ENCODE data around the gene ANKS1B.

ANKS1B gene

DNA sequence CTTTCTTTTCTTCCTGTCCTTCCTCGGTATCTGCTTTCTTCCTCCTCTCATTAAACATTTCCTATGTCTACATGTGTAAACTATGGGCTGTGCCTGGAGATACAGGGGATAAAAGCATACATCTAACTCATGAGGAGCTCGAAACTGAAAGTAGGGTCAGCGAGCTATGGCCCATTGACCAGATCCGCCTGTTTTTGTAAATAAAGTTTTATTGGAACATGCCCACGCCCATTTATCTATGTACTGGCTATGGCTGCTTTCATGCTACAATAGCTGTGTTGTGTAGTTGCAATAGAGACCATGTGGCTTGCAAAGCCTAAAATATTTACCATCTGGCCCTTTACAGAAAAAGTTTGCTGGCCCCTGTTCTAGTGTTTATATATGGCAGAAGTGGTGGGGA, 838.0 kb downstream of the ANKS1B start:
- no peak for ATAC-seq
- TF ChIP-seq RARB (CRISPR knock-in tag; IDR thresholded peaks at IDR 0.05) (no peak), ZFP30 (CRISPR knock-in tag; IDR thresholded peaks at IDR 0.05) (peak; percentile 74), BACH2 (CRISPR knock-in tag; IDR thresholded peaks at IDR 0.05; ENCODE audit: borderline replicate concordance) (no peak), SNAI2 (CRISPR knock-in tag; IDR thresholded peaks at IDR 0.05) (no peak), ZC3H10 (CRISPR knock-in tag; IDR thresholded peaks at IDR 0.05) (no peak), TCF4 (CRISPR knock-in tag; IDR thresholded peaks at IDR 0.05; ENCODE audit: borderline replicate concordance) (no peak), ZNF8 (CRISPR knock-in tag; IDR thresholded peaks at IDR 0.05) (no peak)
- TF ChIP-seq, protein P1, sequence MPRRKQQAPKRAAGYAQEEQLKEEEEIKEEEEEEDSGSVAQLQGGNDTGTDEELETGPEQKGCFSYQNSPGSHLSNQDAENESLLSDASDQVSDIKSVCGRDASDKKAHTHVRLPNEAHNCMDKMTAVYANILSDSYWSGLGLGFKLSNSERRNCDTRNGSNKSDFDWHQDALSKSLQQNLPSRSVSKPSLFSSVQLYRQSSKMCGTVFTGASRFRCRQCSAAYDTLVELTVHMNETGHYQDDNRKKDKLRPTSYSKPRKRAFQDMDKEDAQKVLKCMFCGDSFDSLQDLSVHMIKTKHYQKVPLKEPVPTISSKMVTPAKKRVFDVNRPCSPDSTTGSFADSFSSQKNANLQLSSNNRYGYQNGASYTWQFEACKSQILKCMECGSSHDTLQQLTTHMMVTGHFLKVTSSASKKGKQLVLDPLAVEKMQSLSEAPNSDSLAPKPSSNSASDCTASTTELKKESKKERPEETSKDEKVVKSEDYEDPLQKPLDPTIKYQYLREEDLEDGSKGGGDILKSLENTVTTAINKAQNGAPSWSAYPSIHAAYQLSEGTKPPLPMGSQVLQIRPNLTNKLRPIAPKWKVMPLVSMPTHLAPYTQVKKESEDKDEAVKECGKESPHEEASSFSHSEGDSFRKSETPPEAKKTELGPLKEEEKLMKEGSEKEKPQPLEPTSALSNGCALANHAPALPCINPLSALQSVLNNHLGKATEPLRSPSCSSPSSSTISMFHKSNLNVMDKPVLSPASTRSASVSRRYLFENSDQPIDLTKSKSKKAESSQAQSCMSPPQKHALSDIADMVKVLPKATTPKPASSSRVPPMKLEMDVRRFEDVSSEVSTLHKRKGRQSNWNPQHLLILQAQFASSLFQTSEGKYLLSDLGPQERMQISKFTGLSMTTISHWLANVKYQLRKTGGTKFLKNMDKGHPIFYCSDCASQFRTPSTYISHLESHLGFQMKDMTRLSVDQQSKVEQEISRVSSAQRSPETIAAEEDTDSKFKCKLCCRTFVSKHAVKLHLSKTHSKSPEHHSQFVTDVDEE (CRISPR knock-in tag; IDR thresholded peaks at IDR 0.05) = no peak

DNA sequence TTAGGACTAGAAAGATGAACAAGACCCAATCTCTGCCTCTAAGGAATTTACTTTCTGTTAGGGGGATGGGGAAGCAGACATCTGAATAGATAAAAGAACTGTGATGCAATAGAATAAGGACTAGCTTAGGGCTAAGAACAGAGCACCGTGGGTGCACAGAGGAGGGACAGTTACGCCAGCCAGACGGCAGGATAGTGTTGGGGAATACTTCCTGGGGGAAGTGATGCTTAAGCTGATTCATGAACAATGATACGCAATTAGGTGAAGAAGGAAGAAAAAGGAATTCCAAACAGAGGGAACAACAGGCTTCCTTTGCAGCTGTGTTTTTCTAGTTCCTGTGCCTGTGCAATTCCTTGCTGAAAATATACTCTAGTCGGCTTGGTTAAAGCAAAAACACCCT, 838.6 kb downstream of the ANKS1B start:
- TF ChIP-seq GLIS3 (CRISPR knock-in tag; IDR thresholded peaks at IDR 0.05) (no peak), ZNF70 (CRISPR knock-in tag; IDR thresholded peaks at IDR 0.05) (no peak), SNAI2 (CRISPR knock-in tag; IDR thresholded peaks at IDR 0.05) (no peak), ZNF8 (CRISPR knock-in tag; IDR thresholded peaks at IDR 0.05) (no peak), ZFP3 (CRISPR knock-in tag; IDR thresholded peaks at IDR 0.05) (no peak), PPARA (CRISPR knock-in tag; IDR thresholded peaks at IDR 0.05; ENCODE audit: borderline replicate concordance) (no peak), ARNTL (CRISPR knock-in tag; IDR thresholded peaks at IDR 0.05; ENCODE audit: borderline replicate concordance, low read depth) (no peak), OSR1 (CRISPR knock-in tag; IDR thresholded peaks at IDR 0.05) (no peak), ZNF565 (CRISPR knock-in tag; conservative IDR thresholded peaks at IDR 0.05; ENCODE audit: low read depth) (no peak), ISL1 (CRISPR knock-in tag; IDR thresholded peaks at IDR 0.05) (no peak), ZFP30 (CRISPR knock-in tag; IDR thresholded peaks at IDR 0.05) (no peak), BACH2 (CRISPR knock-in tag; IDR thresholded peaks at IDR 0.05; ENCODE audit: borderline replicate concordance) (no peak), CSDC2 (CRISPR knock-in tag; IDR thresholded peaks at IDR 0.05) (no peak)
- TF ChIP-seq, protein P2, sequence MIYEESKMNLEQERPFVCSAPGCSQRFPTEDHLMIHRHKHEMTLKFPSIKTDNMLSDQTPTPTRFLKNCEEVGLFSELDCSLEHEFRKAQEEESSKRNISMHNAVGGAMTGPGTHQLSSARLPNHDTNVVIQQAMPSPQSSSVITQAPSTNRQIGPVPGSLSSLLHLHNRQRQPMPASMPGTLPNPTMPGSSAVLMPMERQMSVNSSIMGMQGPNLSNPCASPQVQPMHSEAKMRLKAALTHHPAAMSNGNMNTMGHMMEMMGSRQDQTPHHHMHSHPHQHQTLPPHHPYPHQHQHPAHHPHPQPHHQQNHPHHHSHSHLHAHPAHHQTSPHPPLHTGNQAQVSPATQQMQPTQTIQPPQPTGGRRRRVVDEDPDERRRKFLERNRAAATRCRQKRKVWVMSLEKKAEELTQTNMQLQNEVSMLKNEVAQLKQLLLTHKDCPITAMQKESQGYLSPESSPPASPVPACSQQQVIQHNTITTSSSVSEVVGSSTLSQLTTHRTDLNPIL (CRISPR knock-in tag; IDR thresholded peaks at IDR 0.05; ENCODE audit: low read depth) = no peak
- TF ChIP-seq, protein P1 (CRISPR knock-in tag; IDR thresholded peaks at IDR 0.05) = no peak
- TF ChIP-seq, protein P3, sequence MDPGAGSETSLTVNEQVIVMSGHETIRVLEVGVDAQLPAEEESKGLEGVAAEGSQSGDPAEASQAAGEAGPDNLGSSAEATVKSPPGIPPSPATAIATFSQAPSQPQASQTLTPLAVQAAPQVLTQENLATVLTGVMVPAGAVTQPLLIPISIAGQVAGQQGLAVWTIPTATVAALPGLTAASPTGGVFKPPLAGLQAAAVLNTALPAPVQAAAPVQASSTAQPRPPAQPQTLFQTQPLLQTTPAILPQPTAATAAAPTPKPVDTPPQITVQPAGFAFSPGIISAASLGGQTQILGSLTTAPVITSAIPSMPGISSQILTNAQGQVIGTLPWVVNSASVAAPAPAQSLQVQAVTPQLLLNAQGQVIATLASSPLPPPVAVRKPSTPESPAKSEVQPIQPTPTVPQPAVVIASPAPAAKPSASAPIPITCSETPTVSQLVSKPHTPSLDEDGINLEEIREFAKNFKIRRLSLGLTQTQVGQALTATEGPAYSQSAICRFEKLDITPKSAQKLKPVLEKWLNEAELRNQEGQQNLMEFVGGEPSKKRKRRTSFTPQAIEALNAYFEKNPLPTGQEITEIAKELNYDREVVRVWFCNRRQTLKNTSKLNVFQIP (CRISPR knock-in tag; IDR thresholded peaks at IDR 0.05; ENCODE audit: borderline replicate concordance, low read depth) = no peak
- TF ChIP-seq, protein P4, sequence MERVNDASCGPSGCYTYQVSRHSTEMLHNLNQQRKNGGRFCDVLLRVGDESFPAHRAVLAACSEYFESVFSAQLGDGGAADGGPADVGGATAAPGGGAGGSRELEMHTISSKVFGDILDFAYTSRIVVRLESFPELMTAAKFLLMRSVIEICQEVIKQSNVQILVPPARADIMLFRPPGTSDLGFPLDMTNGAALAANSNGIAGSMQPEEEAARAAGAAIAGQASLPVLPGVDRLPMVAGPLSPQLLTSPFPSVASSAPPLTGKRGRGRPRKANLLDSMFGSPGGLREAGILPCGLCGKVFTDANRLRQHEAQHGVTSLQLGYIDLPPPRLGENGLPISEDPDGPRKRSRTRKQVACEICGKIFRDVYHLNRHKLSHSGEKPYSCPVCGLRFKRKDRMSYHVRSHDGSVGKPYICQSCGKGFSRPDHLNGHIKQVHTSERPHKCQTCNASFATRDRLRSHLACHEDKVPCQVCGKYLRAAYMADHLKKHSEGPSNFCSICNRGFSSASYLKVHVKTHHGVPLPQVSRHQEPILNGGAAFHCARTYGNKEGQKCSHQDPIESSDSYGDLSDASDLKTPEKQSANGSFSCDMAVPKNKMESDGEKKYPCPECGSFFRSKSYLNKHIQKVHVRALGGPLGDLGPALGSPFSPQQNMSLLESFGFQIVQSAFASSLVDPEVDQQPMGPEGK (CRISPR knock-in tag; IDR thresholded peaks at IDR 0.05; ENCODE audit: borderline replicate concordance) = no peak
- TF ChIP-seq, protein P5, sequence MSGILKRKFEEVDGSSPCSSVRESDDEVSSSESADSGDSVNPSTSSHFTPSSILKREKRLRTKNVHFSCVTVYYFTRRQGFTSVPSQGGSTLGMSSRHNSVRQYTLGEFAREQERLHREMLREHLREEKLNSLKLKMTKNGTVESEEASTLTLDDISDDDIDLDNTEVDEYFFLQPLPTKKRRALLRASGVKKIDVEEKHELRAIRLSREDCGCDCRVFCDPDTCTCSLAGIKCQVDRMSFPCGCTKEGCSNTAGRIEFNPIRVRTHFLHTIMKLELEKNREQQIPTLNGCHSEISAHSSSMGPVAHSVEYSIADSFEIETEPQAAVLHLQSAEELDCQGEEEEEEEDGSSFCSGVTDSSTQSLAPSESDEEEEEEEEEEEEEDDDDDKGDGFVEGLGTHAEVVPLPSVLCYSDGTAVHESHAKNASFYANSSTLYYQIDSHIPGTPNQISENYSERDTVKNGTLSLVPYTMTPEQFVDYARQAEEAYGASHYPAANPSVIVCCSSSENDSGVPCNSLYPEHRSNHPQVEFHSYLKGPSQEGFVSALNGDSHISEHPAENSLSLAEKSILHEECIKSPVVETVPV (CRISPR knock-in tag; IDR thresholded peaks at IDR 0.05) = no peak
- no peak for ATAC-seq
